GM12873 (cell line): ENCODE results near the gene ADRB2.

ENCODE experiments used
- TF ChIP-seq, protein P1 (sequence below): IDR thresholded peaks from 2 replicates; pipeline ENCODE4 v1.5.1; 2012; ENCODE audit warnings: low read depth, mild to moderate bottlenecking, moderate library complexity, low read length, control low read depth; ENCODE audit not compliant: insufficient read depth; ENCODE audit errors: missing control alignments

ADRB2 gene

DNA sequence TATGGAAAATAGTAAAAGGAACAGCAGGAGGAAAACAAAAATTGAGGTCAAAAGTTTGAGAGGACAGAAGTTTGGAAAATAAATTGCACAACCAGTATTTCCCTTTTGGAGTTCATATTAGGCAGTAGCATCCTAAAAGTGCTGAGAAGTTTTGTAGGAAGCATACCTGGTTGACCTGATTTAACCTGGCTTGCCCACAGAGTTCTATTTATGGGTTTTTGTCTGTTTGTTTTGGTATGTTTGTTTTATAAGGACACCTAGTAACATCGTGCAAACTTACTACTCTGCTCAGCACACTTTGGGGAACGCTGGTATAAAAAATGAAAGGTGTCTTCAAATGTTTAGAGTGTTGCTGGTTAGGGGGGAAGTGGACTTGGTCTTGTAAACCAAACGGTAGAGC is 15.1 kb downstream of the ADRB2 start:
- TF ChIP-seq, protein P1, sequence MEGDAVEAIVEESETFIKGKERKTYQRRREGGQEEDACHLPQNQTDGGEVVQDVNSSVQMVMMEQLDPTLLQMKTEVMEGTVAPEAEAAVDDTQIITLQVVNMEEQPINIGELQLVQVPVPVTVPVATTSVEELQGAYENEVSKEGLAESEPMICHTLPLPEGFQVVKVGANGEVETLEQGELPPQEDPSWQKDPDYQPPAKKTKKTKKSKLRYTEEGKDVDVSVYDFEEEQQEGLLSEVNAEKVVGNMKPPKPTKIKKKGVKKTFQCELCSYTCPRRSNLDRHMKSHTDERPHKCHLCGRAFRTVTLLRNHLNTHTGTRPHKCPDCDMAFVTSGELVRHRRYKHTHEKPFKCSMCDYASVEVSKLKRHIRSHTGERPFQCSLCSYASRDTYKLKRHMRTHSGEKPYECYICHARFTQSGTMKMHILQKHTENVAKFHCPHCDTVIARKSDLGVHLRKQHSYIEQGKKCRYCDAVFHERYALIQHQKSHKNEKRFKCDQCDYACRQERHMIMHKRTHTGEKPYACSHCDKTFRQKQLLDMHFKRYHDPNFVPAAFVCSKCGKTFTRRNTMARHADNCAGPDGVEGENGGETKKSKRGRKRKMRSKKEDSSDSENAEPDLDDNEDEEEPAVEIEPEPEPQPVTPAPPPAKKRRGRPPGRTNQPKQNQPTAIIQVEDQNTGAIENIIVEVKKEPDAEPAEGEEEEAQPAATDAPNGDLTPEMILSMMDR, result no peak

GRCh38 chr5:148842161-148842560 is 15.8 kb downstream of the ADRB2 start:
- TF ChIP-seq, protein P1, result no peak

DNA sequence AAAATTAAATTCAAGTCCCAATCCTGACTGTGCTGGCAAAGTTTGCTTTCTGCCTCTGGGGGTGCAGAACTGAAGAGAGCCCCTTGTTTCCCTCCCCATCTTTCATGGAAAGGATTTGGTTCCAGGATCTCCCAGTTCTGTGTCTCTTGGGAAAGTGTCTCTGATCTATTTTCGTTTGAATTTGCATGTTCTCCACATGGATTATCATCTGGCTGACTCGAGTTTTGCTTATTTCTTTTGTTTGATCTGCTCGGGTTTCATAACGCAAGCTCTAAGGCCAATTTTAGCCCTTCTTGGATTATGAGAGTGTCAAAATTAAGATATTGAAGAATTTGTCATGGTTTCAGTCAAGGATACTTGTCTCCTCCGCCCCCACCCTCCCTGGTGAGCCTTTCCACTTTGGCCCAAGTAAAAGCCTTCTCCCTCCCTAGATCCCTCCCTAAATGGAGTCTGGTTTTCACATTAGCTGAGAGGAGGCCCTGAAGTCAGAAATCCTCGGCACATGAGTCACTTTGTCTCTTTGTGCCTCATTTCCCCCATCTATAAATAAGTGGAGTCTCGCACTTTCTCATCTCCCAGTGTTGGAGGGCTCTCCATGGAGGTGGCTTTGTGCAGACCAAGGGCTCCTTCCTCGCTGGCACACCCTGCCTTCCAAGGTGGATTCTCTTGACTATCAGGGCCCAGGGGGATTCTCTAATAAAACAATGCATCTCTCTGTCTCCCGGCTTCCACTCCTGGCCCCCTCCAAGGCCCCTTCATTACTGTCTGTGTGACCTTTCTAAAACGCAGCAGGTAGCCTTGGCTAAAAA is 17.3 kb downstream of the ADRB2 start:
- TF ChIP-seq, protein P1, result no peak

DNA sequence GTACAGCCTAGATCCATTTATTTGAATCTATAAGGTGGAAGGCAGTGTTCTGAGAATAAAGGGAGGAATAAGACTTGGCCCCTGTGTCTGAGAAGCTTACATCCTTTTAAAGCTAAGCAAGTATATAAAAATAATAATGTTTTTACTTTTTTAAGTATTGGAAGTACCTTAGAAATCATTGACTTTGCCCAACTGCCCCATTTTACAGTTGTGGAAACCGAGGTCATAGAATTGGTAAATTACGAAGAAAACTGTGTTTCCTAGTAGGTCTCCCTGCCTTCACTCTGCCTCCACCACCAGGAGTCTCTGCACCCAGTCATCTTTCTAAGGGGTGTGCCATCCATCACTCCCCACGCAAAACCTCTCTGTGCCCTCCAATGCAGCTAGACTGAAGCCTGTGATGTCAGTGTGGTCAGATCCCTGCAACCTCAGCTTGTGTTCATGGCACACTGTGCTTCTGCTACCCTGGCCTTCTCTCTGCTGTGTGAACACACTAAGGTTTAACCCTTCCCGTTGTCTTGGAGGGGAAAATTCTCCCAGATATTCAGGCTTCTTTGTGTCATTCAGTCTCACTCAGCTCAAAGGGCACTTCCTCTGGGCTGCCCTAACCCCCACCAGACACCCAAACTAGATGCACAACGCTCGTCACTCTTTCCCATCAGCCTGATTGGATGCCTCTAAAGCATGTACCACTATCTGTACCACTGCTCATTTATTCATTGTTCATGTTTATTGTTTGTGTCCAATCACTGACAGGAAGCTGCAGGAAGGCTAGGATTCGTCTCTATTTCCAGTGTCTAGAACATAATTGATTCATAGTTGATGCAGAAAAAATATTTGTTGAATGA is 18.2 kb downstream of the ADRB2 start:
- TF ChIP-seq, protein P1, result no peak

- TF ChIP-seq, protein P1, result no peak
Observed at GRCh38 chr5:148846930-148847329, 20.5 kb downstream of the ADRB2 start.

- TF ChIP-seq, protein P1, result no peak
Observed at GRCh38 chr5:148847456-148847855, 21.0 kb downstream of the ADRB2 start.

DNA sequence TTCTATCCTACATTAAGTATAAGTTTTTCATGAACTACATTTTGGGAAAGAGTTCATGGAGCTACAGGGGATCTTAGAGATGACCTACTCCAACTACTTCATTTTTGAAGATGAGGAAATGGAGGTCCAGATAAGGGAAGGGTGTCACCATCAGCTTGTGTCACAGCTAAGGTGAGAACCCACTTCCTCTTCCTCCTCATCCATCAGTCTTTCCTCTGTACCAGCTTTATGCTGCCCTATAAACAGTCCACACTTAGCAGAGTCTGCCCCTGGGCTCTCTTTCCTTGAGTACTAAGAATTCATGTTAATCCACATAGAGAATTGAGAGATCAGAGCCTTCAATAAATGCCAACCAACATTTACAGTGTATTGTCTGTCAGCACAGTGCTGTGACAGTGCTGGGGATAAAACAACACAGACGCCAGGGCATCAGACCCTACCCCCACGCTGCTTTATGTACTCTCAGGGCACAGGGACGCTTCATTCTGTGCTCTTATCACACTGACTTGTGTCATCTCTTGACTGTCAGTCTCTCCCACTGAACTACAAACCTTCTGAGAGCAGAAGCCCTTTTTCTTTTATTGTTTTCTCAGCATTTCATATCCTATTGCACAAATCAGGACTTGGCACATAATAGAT is 22.1 kb downstream of the ADRB2 start:
- TF ChIP-seq, protein P1, result no peak
